Activated CD4-positive, alpha-beta memory T cell treated with anti-CD3 and anti-CD28 coated beads for 36 hours (primary cell): ENCODE results near the gene IFNA14. TPM values are rescaled to one million over a fixed set of nuclear protein-coding genes. Genes with fewer than 3 reads are reported as not detected.
"Not testable (repeated sequence)": the region's sequence is repeated elsewhere in the genome, so short reads cannot be mapped to it uniquely, and the experiment has no call there.

Experiments
- CTCF ChIA-PET: fragments of 350-600 bp; sonication (Branson Sonifier 250); formaldehyde crosslinking; loops from one replicate; lab custom pipeline; 2021; ENCODE audit warnings: antibody characterized with exemption, inconsistent platforms; lab: Charles Lee
- POLR2A ChIA-PET: fragments of 350-600 bp; sonication (Branson Sonifier 250); formaldehyde crosslinking; loops from one replicate; lab custom pipeline; 2021; ENCODE audit warnings: antibody characterized with exemption; lab: Charles Lee
- DNase-seq: peaks from one replicate; pipeline ENCODE4 v3.0.0-alpha.2; 2020
- H3K27ac Mint-ChIP-seq: one replicate; pipeline ENCODE4 v1.8.0; 2021; ENCODE audit warnings: mixed read lengths
- H3K27me3 Mint-ChIP-seq: one replicate; pipeline ENCODE4 v1.8.0; 2021; ENCODE audit warnings: mixed read lengths
- H3K36me3 Mint-ChIP-seq: one replicate; pipeline ENCODE4 v1.8.0; 2021; ENCODE audit warnings: mixed read lengths
- H3K4me1 Mint-ChIP-seq: one replicate; pipeline ENCODE4 v1.8.0; 2021; ENCODE audit warnings: low read depth, mixed read lengths
- H3K4me3 Mint-ChIP-seq: one replicate; pipeline ENCODE4 v1.8.0; 2021; ENCODE audit warnings: mild to moderate bottlenecking, mixed read lengths
- H3K9me3 Mint-ChIP-seq: one replicate; pipeline ENCODE4 v1.8.0; 2021; ENCODE audit warnings: mixed read lengths
- intact Hi-C: fragments of 100-400 bp; cut with micrococcal nuclease; formaldehyde crosslinking; loops from one replicate; pipeline ENCODE4 v1.15.1; 2023
- total RNA-seq, 2 experiments: library from RNA; stranded (reverse); gene quantifications; one replicate each; pipeline ENCODE4 v1.2.3, GENCODE V29; 2021

IFNA14 gene
- total RNA-seq, 2 experiments from 2014 or later, result not detected

- intact Hi-C loops, result loop anchor here (5.0 kb wide), 1 partner anchor 216 kb away; no protein-coding TSS in a partner anchor
- ChIA-PET CTCF (interaction anchor here (0.6 to 3.6 kb wide), 13 partner anchors 9 to 539 kb away, joined by 3 to 17 read pairs (median 6); partner anchors contain the start of gene IFNA8), POLR2A (no interaction called here)
Observed at GRCh38 chr9:21251638-21252037, 11.8 kb upstream of the IFNA14 start.

GRCh38 chr9:21251190-21251589, 11.4 kb upstream of the IFNA14 start:
- no peak overlapping the region for H3K27ac Mint-ChIP-seq
- peaks cover 4% of the 10 kb centered on the region for H3K4me1 Mint-ChIP-seq
- intact Hi-C loops, result loop anchor here (5.0 kb wide), 1 partner anchor 216 kb away; no protein-coding TSS in a partner anchor
- peaks cover 10% of the 10 kb centered on the region for H3K27me3 Mint-ChIP-seq
- no peak overlapping the region for H3K4me3 Mint-ChIP-seq
- ChIA-PET CTCF (interaction anchor here (1.6 to 3.6 kb wide), 4 partner anchors 13 to 204 kb away, joined by 4 to 17 read pairs (median 14); no protein-coding TSS in a partner anchor), POLR2A (no interaction called here)
- H3K9me3 Mint-ChIP-seq, result no peaks in the 10 kb centered on the region
- no peaks in the 10 kb centered on the region for H3K36me3 Mint-ChIP-seq
- no peak for DNase-seq

More at GRCh38 chr9:21251638-21252037, 11.8 kb upstream of the IFNA14 start:
- peaks cover 4% of the 10 kb centered on the region for H3K4me1 Mint-ChIP-seq
- H3K9me3 Mint-ChIP-seq, result no peaks in the 10 kb centered on the region
- H3K27me3 Mint-ChIP-seq, result peaks cover 10% of the 10 kb centered on the region
- DNase-seq, result no peak
- no peak overlapping the region for H3K27ac Mint-ChIP-seq
- no peaks in the 10 kb centered on the region for H3K36me3 Mint-ChIP-seq
- no peak overlapping the region for H3K4me3 Mint-ChIP-seq

DNA sequence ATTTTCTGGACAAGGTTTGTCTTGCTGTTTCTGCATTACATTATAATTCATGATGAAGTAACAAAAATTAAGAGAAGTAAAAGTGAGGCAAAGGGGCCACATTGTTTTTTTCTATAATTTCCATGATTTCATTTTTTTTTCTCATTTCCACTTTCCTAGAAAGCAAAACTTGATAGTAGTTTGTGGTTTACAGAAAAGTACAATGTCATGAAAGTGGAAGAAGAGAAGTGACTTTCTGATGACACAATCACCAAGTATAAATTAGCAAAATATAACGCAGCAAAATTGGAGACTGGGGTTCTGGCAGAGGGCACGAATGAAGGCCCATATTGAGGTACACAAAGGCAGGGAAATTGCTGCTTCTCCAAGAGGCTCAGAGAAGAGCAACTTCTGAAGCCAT, 5.0 kb upstream of the IFNA14 start:
- Mint-ChIP-seq H3K27me3 (peaks cover 16% of the 10 kb centered on the region), H3K36me3 (no peaks in the 10 kb centered on the region), H3K4me3 (no peak overlapping the region), H3K9me3 (no peaks in the 10 kb centered on the region), H3K4me1 (no peaks in the 10 kb centered on the region), H3K27ac (no peak overlapping the region)
- ChIA-PET POLR2A (no interaction called here), CTCF (interaction anchor here (0.9 to 1.2 kb wide), 2 partner anchors 9 to 151 kb away, joined by 3 to 4 read pairs; no protein-coding TSS in a partner anchor)
- DNase-seq, result no peak
- intact Hi-C loops, result no loop called here

GRCh38 chr9:21236360-21236714, 3.5 kb downstream of the IFNA14 start:
- DNase-seq, H3K4me3 Mint-ChIP-seq, H3K36me3 Mint-ChIP-seq, H3K4me1 Mint-ChIP-seq, H3K27me3 Mint-ChIP-seq, H3K9me3 Mint-ChIP-seq, H3K27ac Mint-ChIP-seq: not testable (repeated sequence)
- ChIA-PET CTCF (interaction anchor here (0.6 to 2.7 kb wide), 20 partner anchors 9 to 741 kb away, joined by 3 to 13 read pairs (median 5); no protein-coding TSS in a partner anchor), POLR2A (interaction anchor here (0.6 kb wide), 1 partner anchor 978 kb away, joined by 3 read pairs; no protein-coding TSS in a partner anchor)
- intact Hi-C loops, result loop anchor here (10.0 kb wide), 1 partner anchor 158 kb away; no protein-coding TSS in a partner anchor

DNA sequence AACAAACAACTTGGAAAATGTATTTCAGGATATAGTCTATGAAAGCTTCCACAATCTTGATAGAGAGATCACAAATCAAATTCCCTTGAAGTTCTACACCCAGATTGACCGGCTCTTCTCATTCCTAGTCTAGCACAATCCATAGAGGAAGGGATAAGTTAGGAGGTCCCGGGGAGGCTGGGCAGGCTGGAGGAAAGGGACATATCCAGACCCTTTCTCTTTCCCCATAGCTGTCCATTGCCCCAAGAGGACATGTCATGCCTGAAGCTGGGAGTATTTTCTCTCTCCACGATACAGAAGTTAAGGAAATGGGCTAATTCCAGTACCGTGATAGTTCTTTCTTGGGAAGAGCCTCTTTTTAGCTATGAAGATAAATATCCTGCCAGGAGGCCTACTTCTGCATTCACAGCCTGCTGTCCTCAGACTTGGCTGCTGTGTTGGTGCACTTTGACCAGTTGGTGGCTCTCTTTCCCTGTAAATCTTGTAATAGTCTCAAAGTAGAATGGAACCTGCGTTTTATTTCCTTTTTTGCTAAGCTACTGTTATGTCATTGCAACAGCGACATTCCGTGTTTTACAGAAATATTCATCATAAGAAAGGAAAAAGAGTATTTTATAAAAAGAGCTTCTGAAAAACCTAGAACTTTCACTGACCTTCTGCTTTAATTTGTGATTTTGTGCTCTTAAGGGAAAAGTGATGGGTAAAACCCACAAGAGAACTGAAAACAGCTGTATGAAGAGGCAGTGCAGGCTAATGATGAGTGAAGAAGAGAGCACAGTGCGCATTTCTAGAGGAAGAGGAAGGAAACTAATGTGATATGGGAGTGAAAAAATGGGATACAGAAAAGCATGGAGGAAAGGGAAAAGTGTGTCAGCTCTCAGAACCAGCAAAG, 4.1 kb downstream of the IFNA14 start:
- POLR2A ChIA-PET, result interaction anchor here (0.6 kb wide), 1 partner anchor 979 kb away, joined by 3 read pairs; no protein-coding TSS in a partner anchor
- not testable (repeated sequence) for H3K4me3 Mint-ChIP-seq
- CTCF ChIA-PET, result interaction anchor here (0.6 to 2.7 kb wide), 21 partner anchors 10 to 741 kb away, joined by 3 to 13 read pairs (median 5); no protein-coding TSS in a partner anchor

GRCh38 chr9:21234153-21234687, 5.6 kb downstream of the IFNA14 start:
- no peak overlapping the region for H3K27ac Mint-ChIP-seq
- no peaks in the 10 kb centered on the region for H3K9me3 Mint-ChIP-seq
- CTCF ChIA-PET, result interaction anchor here (0.6 to 2.7 kb wide), 4 partner anchors 18 to 162 kb away, joined by 3 to 13 read pairs (median 8); no protein-coding TSS in a partner anchor
- no peak overlapping the region for H3K4me3 Mint-ChIP-seq
- no peak for DNase-seq
- H3K27me3 Mint-ChIP-seq, result peaks cover 2% of the 10 kb centered on the region
- no peaks in the 10 kb centered on the region for H3K36me3 Mint-ChIP-seq
- intact Hi-C loops, result loop anchor here (10.0 kb wide), 1 partner anchor 161 kb away; no protein-coding TSS in a partner anchor
- H3K4me1 Mint-ChIP-seq, result peaks cover 9% of the 10 kb centered on the region
- POLR2A ChIA-PET, result no interaction called here

More for the DNA sequence above, 4.1 kb downstream of the IFNA14 start:
- H3K9me3 Mint-ChIP-seq, H3K36me3 Mint-ChIP-seq, H3K4me1 Mint-ChIP-seq, H3K27me3 Mint-ChIP-seq, H3K27ac Mint-ChIP-seq: not testable (repeated sequence)
- intact Hi-C loops, result loop anchor here (1.0 to 10.0 kb wide), 2 partner anchors 159 to 554 kb away; no protein-coding TSS in a partner anchor
- peak; percentile 33 for DNase-seq

- ChIA-PET POLR2A (no interaction called here), CTCF (interaction anchor here (0.8 kb wide), 1 partner anchor 556 kb away, joined by 3 read pairs; no protein-coding TSS in a partner anchor)
- intact Hi-C loops, result loop anchor here (10.0 kb wide), 1 partner anchor 162 kb away; no protein-coding TSS in a partner anchor
- Mint-ChIP-seq H3K27me3 (peaks cover 1% of the 10 kb centered on the region), H3K36me3 (no peaks in the 10 kb centered on the region), H3K4me1 (peaks cover 9% of the 10 kb centered on the region), H3K27ac (no peak overlapping the region), H3K9me3 (no peaks in the 10 kb centered on the region), H3K4me3 (no peak overlapping the region)
- no peak for DNase-seq
Observed at GRCh38 chr9:21233258-21233657, 6.5 kb downstream of the IFNA14 start.

GRCh38 chr9:21228122-21228521, 11.7 kb downstream of the IFNA14 start, which contains the start of gene IFNA17:
TSS of gene IFNA17 (minus strand) at chr9:21228222. CDS start at chr9:21228173, 49 bp downstream.
- H3K4me3 Mint-ChIP-seq, result no peak within 1 kb of the TSS

GRCh38 chr9:21217211-21217610, 22.6 kb downstream of the IFNA14 start, which contains the start of gene IFNA16:
TSS of gene IFNA16 (minus strand) at chr9:21217311. CDS start at chr9:21217305, 6 bp downstream.
- peaks cover 25% of the 10 kb centered on the region for H3K27me3 Mint-ChIP-seq
- H3K4me1 Mint-ChIP-seq, H3K4me3 Mint-ChIP-seq, H3K36me3 Mint-ChIP-seq, DNase-seq, POLR2A ChIA-PET, H3K9me3 Mint-ChIP-seq, intact Hi-C loops, H3K27ac Mint-ChIP-seq: not testable (repeated sequence)
- CTCF ChIA-PET, result interaction anchor here (1.0 to 1.1 kb wide), 2 partner anchors 22 to 36 kb away, joined by 3 to 5 read pairs; no protein-coding TSS in a partner anchor

More at GRCh38 chr9:21228122-21228521, 11.7 kb downstream of the IFNA14 start, which contains the start of gene IFNA17:
- H3K9me3 Mint-ChIP-seq, result no peaks in the 10 kb centered on the region
- intact Hi-C loops, result no loop called here
- POLR2A ChIA-PET, result no interaction called here
- CTCF ChIA-PET, result no interaction called here
- no peaks in the 10 kb centered on the region for H3K36me3 Mint-ChIP-seq
- no peaks in the 10 kb centered on the region for H3K4me1 Mint-ChIP-seq
- H3K27me3 Mint-ChIP-seq, result peaks cover 2% of the 10 kb centered on the region
- no peak within 1 kb of the TSS for H3K27ac Mint-ChIP-seq
- no peak for DNase-seq

DNA sequence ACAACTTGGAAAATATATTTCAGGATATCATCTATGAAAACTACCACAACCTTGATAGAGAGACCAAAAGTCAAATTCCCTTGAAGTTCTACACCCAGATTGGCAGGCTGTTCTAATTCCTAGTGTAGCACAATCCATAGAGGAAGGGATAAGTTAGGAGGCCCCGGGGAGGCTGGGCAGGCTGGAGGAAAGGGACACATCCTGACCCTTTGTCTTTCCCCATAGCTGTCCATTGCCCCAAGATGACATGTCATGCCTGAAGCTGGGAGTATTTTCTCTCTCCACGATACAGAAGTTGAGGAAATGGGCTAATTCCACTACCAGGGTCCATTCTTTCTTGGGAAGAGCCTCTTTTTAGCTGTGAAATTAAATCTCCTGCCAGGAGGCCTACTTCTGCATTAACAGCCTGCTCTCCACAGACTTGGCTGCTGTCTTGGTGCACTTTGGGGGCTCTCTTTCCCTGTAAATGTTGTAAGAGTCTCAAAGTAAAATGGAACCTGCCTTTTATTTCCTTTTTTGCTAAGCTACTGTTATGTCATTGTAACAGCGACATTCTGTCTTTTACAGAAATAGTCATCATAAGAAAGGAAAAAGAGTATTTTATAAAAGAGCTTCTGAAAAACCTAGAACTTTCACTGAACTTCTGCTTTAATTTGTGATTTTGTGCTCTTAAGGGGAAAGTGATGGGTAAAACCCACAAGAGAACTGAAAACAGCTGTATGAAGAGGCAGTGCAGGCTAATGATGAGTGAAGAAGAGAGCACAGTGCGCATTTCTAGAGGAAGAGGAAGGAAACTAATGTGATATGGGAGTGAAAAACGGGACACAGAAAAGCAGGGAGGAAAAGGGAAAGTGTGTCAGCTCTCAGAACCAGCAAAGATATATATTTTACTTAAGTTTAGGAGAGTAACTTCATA, 26.1 kb downstream of the IFNA14 start:
- H3K36me3 Mint-ChIP-seq, DNase-seq, H3K4me1 Mint-ChIP-seq, H3K4me3 Mint-ChIP-seq, POLR2A ChIA-PET, H3K27ac Mint-ChIP-seq, H3K9me3 Mint-ChIP-seq, intact Hi-C loops: not testable (repeated sequence)
- CTCF ChIA-PET, result interaction anchor here (0.6 to 2.1 kb wide), 12 partner anchors 9 to 577 kb away, joined by 3 to 8 read pairs (median 3); no protein-coding TSS in a partner anchor
- peaks cover 15% of the 10 kb centered on the region for H3K27me3 Mint-ChIP-seq
